Measurements from ENCODE around the gene NME3.

Gene NME3

GRCh38 chr16:1779741-1780676 lies 8.7 kb upstream of the NME3 start:
- no peak for DNase-seq (ENCODE audit: low read depth)
- H3K4me3 ChIP-seq (replicated peaks; ENCODE audit: low read depth, low read length): no peak overlapping the region
- no peak for TF ChIP-seq CTCF (IDR thresholded peaks at IDR 0.05; ENCODE audit: low read length, missing control alignments)

DNA sequence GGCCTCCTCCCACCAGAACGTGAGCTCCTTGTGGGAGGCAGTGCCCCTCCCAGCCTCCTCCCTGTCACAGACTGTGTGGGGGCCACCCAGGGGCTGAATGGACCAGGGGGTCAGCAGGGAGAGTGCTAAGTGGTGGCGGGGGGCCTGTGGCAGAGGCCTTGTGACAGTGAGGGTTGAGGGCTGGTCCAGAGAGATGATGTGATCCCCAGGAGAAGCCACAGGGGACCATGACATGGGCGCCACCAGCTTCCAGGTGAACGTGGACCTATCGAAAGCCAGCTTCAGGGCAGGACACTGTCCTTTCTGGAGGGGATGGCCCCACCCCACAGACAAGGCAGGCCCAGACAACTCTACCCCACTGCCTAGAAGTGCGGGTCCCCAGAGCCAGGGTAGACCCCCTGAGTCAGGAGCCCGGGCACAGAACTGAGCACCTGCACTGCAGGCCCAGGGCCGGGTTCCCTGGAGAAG lies 7.9 kb upstream of the NME3 start:
- no peak for TF ChIP-seq CTCF (IDR thresholded peaks at IDR 0.05; ENCODE audit: low read length, missing control alignments)
- DNase-seq (ENCODE audit: low read depth): no peak
- no peak overlapping the region for H3K4me3 ChIP-seq (replicated peaks; ENCODE audit: low read depth, low read length)

DNA sequence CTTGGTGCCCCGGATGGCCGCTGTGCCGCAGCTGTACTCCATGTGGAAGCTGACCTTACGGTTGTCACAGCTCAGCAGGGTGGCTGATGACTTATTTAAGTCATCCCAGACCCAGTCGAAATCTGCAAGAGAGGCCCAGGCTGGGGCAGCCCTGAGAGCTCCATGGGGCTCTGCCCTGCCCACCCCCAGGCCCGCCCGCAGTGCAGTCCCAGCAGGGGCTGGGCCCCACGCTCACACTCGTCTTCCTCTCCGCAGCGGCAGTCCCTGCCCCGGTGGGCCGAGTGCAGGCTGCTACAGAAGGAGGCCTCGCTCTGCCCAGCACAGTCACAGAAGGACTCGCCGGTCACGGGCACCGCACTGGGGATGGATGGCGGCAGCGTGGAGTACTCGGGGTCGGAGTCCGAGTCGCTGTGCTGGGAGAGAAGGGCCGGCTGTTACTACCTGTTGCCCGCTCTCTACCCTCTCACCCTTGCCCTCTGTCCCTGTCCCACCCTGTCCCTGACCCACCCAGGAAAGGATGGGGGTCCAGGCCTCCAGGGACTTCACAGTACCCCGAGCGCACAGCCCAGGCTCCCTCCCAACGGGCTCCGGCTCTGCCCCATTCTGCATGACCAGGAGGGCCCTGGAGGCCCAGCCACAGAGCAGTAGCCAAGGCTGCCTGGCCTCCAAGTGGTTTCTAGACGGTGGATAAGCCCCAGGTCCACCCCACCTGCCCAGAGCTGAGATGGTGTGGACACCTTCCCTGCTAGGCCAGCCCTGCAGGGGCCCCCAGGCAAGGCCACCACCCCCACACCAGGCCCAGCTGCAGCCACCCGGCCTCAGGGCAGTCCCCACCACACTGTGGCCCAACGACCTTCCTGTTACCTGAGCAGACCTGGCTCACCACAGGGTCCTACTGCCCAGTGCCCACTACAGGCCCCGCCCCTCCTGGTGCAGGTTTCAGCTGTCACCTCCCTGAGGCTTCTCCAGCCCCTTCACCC lies 7.1 kb upstream of the NME3 start:
- no peak for TF ChIP-seq CTCF (IDR thresholded peaks at IDR 0.05; ENCODE audit: low read length, missing control alignments)
- DNase-seq (ENCODE audit: low read depth): no peak
- H3K4me3 ChIP-seq (replicated peaks; ENCODE audit: low read depth, low read length): no peak overlapping the region

GRCh38 chr16:1777375-1778199 lies 6.2 kb upstream of the NME3 start:
- H3K4me3 ChIP-seq (replicated peaks; ENCODE audit: low read depth, low read length): no peak overlapping the region
- DNase-seq (ENCODE audit: low read depth): no peak

DNA sequence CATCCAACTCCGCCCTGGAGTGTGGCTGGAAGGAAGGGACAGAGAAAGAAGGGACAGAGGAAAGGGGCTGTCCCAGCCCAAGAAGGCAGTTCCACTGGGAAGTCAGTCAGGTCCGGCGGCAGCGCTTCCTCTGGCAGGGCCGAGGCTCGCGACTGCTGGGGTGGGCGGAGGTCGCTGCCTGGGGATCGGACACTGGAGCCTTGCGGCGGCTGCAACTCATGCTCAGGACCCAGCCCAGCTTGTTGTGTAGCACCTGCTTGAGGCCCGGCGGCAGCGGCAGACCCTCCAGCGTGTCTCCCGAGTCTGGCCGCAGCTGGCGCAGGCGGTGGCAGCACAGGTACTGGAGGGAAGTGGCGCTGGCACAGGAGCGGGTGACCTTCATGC lies 5.6 kb upstream of the NME3 start:
- DNase-seq (ENCODE audit: low read depth): no peak
- TF ChIP-seq CTCF (IDR thresholded peaks at IDR 0.05; ENCODE audit: low read length, missing control alignments): no peak
- H3K4me3 ChIP-seq (replicated peaks; ENCODE audit: low read depth, low read length): no peak overlapping the region

More at GRCh38 chr16:1777375-1778199, 6.2 kb upstream of the NME3 start:
- TF ChIP-seq CTCF (IDR thresholded peaks at IDR 0.05; ENCODE audit: low read length, missing control alignments): no peak

GRCh38 chr16:1776672-1776955 lies 5.3 kb upstream of the NME3 start:
- no peak for DNase-seq (ENCODE audit: low read depth)
- TF ChIP-seq CTCF (IDR thresholded peaks at IDR 0.05; ENCODE audit: low read length, missing control alignments): no peak
- no peak overlapping the region for H3K4me3 ChIP-seq (replicated peaks; ENCODE audit: low read depth, low read length)
